ENCODE data around the gene KLHL28.

- no peak for TF ChIP-seq CTCF (IDR thresholded peaks at IDR 0.05)
- TF ChIP-seq POLR2AphosphoS5 (IDR thresholded peaks at IDR 0.05), result no peak
- no peak for TF ChIP-seq EP300 (IDR thresholded peaks at IDR 0.05; ENCODE audit: low read depth)
Measured at GRCh38 chr14:44940211-44940610, 21.5 kb downstream of the KLHL28 start.
